HepG2 (cell line): ENCODE results near the gene C11orf16. TPM values are rescaled to one million over a fixed set of nuclear protein-coding genes. Genes with fewer than 3 reads are reported as not detected.
A peak's percentile ranks its signal among the peaks of the same experiment; 100 is the strongest.

ENCODE experiments used
- ATF7-NPFF ChIP-seq: sonication (generic); formaldehyde crosslinking; IDR thresholded peaks from 2 replicates; pipeline ENCODE4 v1.8.1; 2023; ENCODE audit warnings: mild to moderate bottlenecking, low read depth, missing genetic modification reagents, moderate library complexity
- CAMTA2 ChIP-seq: sonication (generic); formaldehyde crosslinking; IDR thresholded peaks from 2 replicates; pipeline ENCODE4 v1.4.0; 2020; ENCODE audit warnings: mild to moderate bottlenecking, missing genetic modification reagents, borderline replicate concordance
- DR1 ChIP-seq: sonication (generic); formaldehyde crosslinking; IDR thresholded peaks from 2 replicates; pipeline ENCODE4 v1.8.0; 2021; ENCODE audit warnings: mild to moderate bottlenecking, missing genetic modification reagents, inconsistent platforms
- FOXA3 ChIP-seq: IDR thresholded peaks from 2 replicates; pipeline ENCODE4 v1.6.1; 2016; ENCODE audit warnings: missing genetic modification reagents, missing compliant biosample characterization
- GRHL1 ChIP-seq: sonication (generic); formaldehyde crosslinking; conservative IDR thresholded peaks from 2 replicates; pipeline ENCODE4 v1.8.0; 2022; ENCODE audit warnings: missing genetic modification reagents
- HNRNPK ChIP-seq: fragments of 200-400 bp; formaldehyde crosslinking; IDR thresholded peaks from 2 replicates; pipeline ENCODE4 v1.6.1; 2018; ENCODE audit warnings: low read length, low read depth, moderate library complexity, mild to moderate bottlenecking; ENCODE audit not compliant: poor library complexity, severe bottlenecking
- JUNB ChIP-seq: sonication (generic); formaldehyde crosslinking; IDR thresholded peaks from 2 replicates; pipeline ENCODE4 v1.8.0; 2022; ENCODE audit warnings: missing genetic modification reagents, mild to moderate bottlenecking, borderline replicate concordance
- NFYC ChIP-seq: IDR thresholded peaks from 2 replicates; pipeline ENCODE4 v1.6.1; 2016; ENCODE audit warnings: missing genetic modification reagents, missing compliant biosample characterization
- RFXAP ChIP-seq: sonication (generic); formaldehyde crosslinking; IDR thresholded peaks from 2 replicates; pipeline ENCODE4 v1.4.0; 2020; ENCODE audit warnings: missing genetic modification reagents, borderline replicate concordance
- SAP130 ChIP-seq: IDR thresholded peaks from 2 replicates; pipeline ENCODE4 v1.6.1; 2016; ENCODE audit warnings: low read depth
- SP140L ChIP-seq: sonication (generic); formaldehyde crosslinking; IDR thresholded peaks from 2 replicates; pipeline ENCODE4 v1.4.0; 2020; ENCODE audit warnings: missing genetic modification reagents, borderline replicate concordance
- ZFX ChIP-seq: sonication (generic); formaldehyde crosslinking; IDR thresholded peaks from 2 replicates; pipeline ENCODE4 v1.4.0; 2020; ENCODE audit warnings: mild to moderate bottlenecking, low read depth, missing genetic modification reagents, moderate library complexity
- ZNF274 ChIP-seq: sonication (generic); formaldehyde crosslinking; IDR thresholded peaks from 2 replicates; pipeline ENCODE4 v1.5.1; 2020; ENCODE audit warnings: mild to moderate bottlenecking, missing genetic modification reagents
- ZNF30 ChIP-seq: sonication (generic); formaldehyde crosslinking; IDR thresholded peaks from 2 replicates; pipeline ENCODE4 v1.5.0; 2020; ENCODE audit warnings: mild to moderate bottlenecking, missing genetic modification reagents
- ZNF670 ChIP-seq: sonication (generic); formaldehyde crosslinking; IDR thresholded peaks from 2 replicates; pipeline ENCODE4 v1.8.0; 2022; ENCODE audit warnings: mild to moderate bottlenecking, missing genetic modification reagents, borderline replicate concordance
- ZNF691 ChIP-seq: sonication (generic); formaldehyde crosslinking; IDR thresholded peaks from 2 replicates; pipeline ENCODE4 v1.4.0; 2020; ENCODE audit warnings: missing genetic modification reagents, low read depth, mild to moderate bottlenecking, borderline replicate concordance
- polyA plus RNA-seq, 8 experiments: library from polyadenylated mRNA; depleted of rRNA in 3 of 8; stranded (reverse) in 7 of 8; unstranded in 1 of 8; fragments of >200 nt; fragmentation: Illumina TruSeq in 4 of 8; extraction: Trizol in 4 of 8; gene quantifications; 2 replicates each; pipeline versions ENCODE4 v1.2.1 to v1.2.3, GENCODE V29; 2011 to 2016; ENCODE audit warnings: low read depth in 4 of 8, missing spikeins in 1 of 8, mixed read lengths in 1 of 8; ENCODE audit not compliant: insufficient read depth in 1 of 8
- total RNA-seq, 5 experiments: library from RNA; depleted of rRNA; stranded (reverse); fragments of >200 nt; fragmentation: Illumina TruSeq; extraction: Trizol; gene quantifications; 2 replicates each; pipeline ENCODE4 v1.2.3, GENCODE V29; 2016; ENCODE audit warnings: low read depth in 1 of 5
- TF ChIP-seq, protein P1 (sequence below): sonication (generic); formaldehyde crosslinking; IDR thresholded peaks from 2 replicates; pipeline ENCODE4 v1.5.0; 2020; ENCODE audit warnings: missing genetic modification reagents, mild to moderate bottlenecking, borderline replicate concordance
- TF ChIP-seq, protein P2 (sequence below): sonication (generic); formaldehyde crosslinking; IDR thresholded peaks from 2 replicates; pipeline ENCODE4 v1.5.1; 2020; ENCODE audit warnings: mild to moderate bottlenecking, missing genetic modification reagents, borderline replicate concordance

Gene C11orf16
- total and polyA plus RNA-seq, 2 of the 13 experiments (the other 11 are each of a cell fraction or from before 2014, with no cell fraction given): not detected

DNA sequence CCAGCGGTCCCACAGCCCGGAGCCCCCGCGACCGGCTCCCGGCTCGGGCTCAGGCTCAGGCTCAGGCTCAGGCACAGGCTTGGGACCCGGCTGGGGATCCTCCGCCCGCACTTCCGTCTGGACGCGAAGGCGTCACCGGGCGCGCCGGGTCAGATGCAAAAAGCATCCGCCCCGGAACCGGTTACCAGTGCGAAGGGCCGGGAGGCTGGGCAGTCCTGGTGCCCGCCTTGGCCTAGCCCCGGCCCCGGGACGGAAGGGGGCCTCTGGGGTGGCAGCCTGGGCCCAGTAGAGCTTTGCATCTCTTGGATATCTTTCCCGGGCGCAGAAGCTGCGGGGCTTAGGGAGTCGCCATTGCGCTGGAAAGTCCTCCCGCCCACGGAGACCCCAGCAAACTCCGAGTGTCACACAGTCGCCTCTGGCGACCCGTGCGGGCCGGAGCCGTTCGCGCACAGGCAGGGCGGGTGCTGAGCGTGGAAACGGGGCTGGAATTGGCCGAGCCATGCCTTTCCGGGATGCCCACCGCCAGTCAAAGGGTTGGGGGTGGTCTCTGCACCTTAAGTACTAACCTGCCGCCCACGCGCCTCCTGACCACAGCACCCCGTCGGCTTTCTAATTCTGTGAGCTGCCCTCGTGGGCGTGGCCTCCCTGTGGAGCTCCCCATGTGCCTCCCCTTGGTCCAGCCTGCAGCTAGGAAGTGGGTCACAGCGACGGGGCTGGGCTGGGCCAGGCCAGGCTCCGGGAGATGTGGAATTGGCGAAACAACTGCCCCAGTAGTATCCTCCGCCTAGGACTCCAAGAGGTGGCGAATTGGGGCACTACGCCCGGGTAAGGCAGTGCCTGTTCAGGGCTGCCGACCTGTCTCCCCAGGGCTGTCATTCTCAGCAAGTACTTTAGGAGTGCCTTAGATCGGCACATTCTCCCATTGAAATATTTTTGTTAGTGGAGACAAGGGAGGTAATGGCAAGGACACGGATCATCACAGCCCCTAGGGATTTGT lies 31.9 kb upstream of the C11orf16 start, which contains the start of gene TMEM9B (continued):
- TF ChIP-seq ATF7-NPFF (CRISPR knock-in tag): peak; percentile 25; the same call in 1 of the 2 replicates
- no peak for TF ChIP-seq ZNF274 (CRISPR knock-in tag)
- TF ChIP-seq SAP130 (CRISPR knock-in tag): peak; percentile 89
- 0 out of 2 replicates have a peak, but pooled peaks have one; percentile 4 for TF ChIP-seq ZNF691 (CRISPR knock-in tag)
- TF ChIP-seq RFXAP (CRISPR knock-in tag): peak; percentile 40; the same call in 1 of the 2 replicates
- TF ChIP-seq CAMTA2 (CRISPR knock-in tag): no peak
- TF ChIP-seq, protein P1, sequence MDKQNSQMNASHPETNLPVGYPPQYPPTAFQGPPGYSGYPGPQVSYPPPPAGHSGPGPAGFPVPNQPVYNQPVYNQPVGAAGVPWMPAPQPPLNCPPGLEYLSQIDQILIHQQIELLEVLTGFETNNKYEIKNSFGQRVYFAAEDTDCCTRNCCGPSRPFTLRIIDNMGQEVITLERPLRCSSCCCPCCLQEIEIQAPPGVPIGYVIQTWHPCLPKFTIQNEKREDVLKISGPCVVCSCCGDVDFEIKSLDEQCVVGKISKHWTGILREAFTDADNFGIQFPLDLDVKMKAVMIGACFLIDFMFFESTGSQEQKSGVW (CRISPR knock-in tag): 0 out of 2 replicates have a peak, but pooled peaks have one; percentile 37
- TF ChIP-seq ZNF670 (CRISPR knock-in tag): peak; percentile 91
- TF ChIP-seq ZNF30: peak; percentile 83; the same call in 1 of the 2 replicates
- TF ChIP-seq, protein P2, sequence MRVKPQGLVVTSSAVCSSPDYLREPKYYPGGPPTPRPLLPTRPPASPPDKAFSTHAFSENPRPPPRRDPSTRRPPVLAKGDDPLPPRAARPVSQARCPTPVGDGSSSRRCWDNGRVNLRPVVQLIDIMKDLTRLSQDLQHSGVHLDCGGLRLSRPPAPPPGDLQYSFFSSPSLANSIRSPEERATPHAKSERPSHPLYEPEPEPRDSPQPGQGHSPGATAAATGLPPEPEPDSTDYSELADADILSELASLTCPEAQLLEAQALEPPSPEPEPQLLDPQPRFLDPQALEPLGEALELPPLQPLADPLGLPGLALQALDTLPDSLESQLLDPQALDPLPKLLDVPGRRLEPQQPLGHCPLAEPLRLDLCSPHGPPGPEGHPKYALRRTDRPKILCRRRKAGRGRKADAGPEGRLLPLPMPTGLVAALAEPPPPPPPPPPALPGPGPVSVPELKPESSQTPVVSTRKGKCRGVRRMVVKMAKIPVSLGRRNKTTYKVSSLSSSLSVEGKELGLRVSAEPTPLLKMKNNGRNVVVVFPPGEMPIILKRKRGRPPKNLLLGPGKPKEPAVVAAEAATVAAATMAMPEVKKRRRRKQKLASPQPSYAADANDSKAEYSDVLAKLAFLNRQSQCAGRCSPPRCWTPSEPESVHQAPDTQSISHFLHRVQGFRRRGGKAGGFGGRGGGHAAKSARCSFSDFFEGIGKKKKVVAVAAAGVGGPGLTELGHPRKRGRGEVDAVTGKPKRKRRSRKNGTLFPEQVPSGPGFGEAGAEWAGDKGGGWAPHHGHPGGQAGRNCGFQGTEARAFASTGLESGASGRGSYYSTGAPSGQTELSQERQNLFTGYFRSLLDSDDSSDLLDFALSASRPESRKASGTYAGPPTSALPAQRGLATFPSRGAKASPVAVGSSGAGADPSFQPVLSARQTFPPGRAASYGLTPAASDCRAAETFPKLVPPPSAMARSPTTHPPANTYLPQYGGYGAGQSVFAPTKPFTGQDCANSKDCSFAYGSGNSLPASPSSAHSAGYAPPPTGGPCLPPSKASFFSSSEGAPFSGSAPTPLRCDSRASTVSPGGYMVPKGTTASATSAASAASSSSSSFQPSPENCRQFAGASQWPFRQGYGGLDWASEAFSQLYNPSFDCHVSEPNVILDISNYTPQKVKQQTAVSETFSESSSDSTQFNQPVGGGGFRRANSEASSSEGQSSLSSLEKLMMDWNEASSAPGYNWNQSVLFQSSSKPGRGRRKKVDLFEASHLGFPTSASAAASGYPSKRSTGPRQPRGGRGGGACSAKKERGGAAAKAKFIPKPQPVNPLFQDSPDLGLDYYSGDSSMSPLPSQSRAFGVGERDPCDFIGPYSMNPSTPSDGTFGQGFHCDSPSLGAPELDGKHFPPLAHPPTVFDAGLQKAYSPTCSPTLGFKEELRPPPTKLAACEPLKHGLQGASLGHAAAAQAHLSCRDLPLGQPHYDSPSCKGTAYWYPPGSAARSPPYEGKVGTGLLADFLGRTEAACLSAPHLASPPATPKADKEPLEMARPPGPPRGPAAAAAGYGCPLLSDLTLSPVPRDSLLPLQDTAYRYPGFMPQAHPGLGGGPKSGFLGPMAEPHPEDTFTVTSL (CRISPR knock-in tag): peak; percentile 66; the same call in 1 of the 2 replicates
- no peak for TF ChIP-seq SP140L
- peak; percentile 84 for TF ChIP-seq DR1
- TF ChIP-seq JUNB (CRISPR knock-in tag): no peak
- peak; percentile 19; the same call in 1 of the 2 replicates for TF ChIP-seq NFYC (CRISPR knock-in tag)
- peak; percentile 24 for TF ChIP-seq HNRNPK
- TF ChIP-seq FOXA3 (CRISPR knock-in tag): no peak
- peak; percentile 99 for TF ChIP-seq ZFX (CRISPR knock-in tag)
- no peak for TF ChIP-seq GRHL1
